Activated CD4-positive, alpha-beta T cell treated with anti-CD3 and anti-CD28 coated beads for 36 hours (primary cell): ENCODE results near the gene PHPT1. TPM values are rescaled to one million over a fixed set of nuclear protein-coding genes. Genes with fewer than 3 reads are reported as not detected.
"Not testable (repeated sequence)": the region's sequence is repeated elsewhere in the genome, so short reads cannot be mapped to it uniquely, and the experiment has no call there.

Experiments
- ATAC-seq: fragments of 200-7000 bp; cut with Tn5 transposase; one replicate; pipeline ENCODE4 v1.10.0; 2021; ENCODE audit warnings: mild to moderate bottlenecking, moderate library complexity
- CTCF ChIA-PET: fragments of 350-600 bp; sonication (Branson Sonifier 250); formaldehyde crosslinking; loops from one replicate; lab custom pipeline; 2021; ENCODE audit warnings: antibody characterized with exemption; lab: Charles Lee
- POLR2A ChIA-PET: fragments of 350-600 bp; sonication (Branson Sonifier 250); formaldehyde crosslinking; loops from one replicate; lab custom pipeline; 2021; ENCODE audit warnings: antibody characterized with exemption, inconsistent platforms; lab: Charles Lee
- DNase-seq: peaks from one replicate; pipeline ENCODE4 v3.0.0-alpha.2; 2020
- H3K27ac Mint-ChIP-seq: one replicate; pipeline ENCODE4 v1.8.0; 2021; ENCODE audit warnings: mixed read lengths
- H3K27me3 Mint-ChIP-seq: one replicate; pipeline ENCODE4 v1.8.0; 2021; ENCODE audit warnings: mixed read lengths
- H3K36me3 Mint-ChIP-seq: one replicate; pipeline ENCODE4 v1.8.0; 2021; ENCODE audit warnings: low read depth, mixed read lengths
- H3K4me1 Mint-ChIP-seq: one replicate; pipeline ENCODE4 v1.8.0; 2021; ENCODE audit warnings: mixed read lengths
- H3K4me3 Mint-ChIP-seq: one replicate; pipeline ENCODE4 v1.8.0; 2021; ENCODE audit warnings: mild to moderate bottlenecking, moderate library complexity, mixed read lengths
- H3K9me3 Mint-ChIP-seq: one replicate; pipeline ENCODE4 v1.8.0; 2021; ENCODE audit warnings: low read depth, mixed read lengths
- intact Hi-C, 2 experiments: fragments of 100-400 bp; cut with DNase I in 1 of 2; cut with micrococcal nuclease in 1 of 2; formaldehyde crosslinking; loops; one replicate each; pipeline versions ENCODE4 v1.14.2 to v1.15.1; 2022 to 2024; cut with DNase I, micrococcal nuclease
- total RNA-seq, 2 experiments: library from RNA; stranded (reverse); gene quantifications; one replicate each; pipeline ENCODE4 v1.2.3, GENCODE V29; 2021

Gene PHPT1
- 10 to 100 TPM; 94.5 to 98.9 TPM for total RNA-seq

GRCh38 chr9:136849038-136849959, at the start of gene PHPT1:
Gene PHPT1, plus strand, starts transcription at chr9:136849409. Its CDS starts 22 bp downstream, at chr9:136849431.
- Mint-ChIP-seq H3K27ac (peak within 1 kb of the TSS; percentile 88), H3K36me3 (peaks cover 5% of the 10 kb centered on the region), H3K4me1 (peaks cover 8% of the 10 kb centered on the region), H3K9me3 (no peaks in the 10 kb centered on the region), H3K27me3 (peaks cover 12% of the 10 kb centered on the region), H3K4me3 (peak within 1 kb of the TSS; percentile 93)
- intact Hi-C loops: loop anchor here (1.0 to 10.0 kb wide), 24 partner anchors 17 to 486 kb away; partner anchors contain the start of genes FBXW5 (in 2 of the 2), TMEM141 (in 2 of the 2), TRAF2 (in 2 of the 2) and ABCA2 (in 1 of the 2)
- ATAC-seq (peak; percentile 91), DNase-seq (peak; percentile 98)
- ChIA-PET POLR2A (no interaction called here), CTCF (interaction anchor here (1.2 kb wide), 1 partner anchor 179 kb away, joined by 3 read pairs; the partner anchor contains the start of gene ABCA2)

- peaks cover 4% of the 10 kb centered on the region for H3K27me3 Mint-ChIP-seq
- H3K36me3 Mint-ChIP-seq: no peaks in the 10 kb centered on the region
- DNase-seq (peak; percentile 95), ATAC-seq (peak; percentile 79)
- peaks cover 21% of the 10 kb centered on the region for H3K4me1 Mint-ChIP-seq
- ChIA-PET CTCF (interaction anchor here (0.6 to 0.9 kb wide), 8 partner anchors 12 to 269 kb away, joined by 3 to 5 read pairs (median 3); no protein-coding TSS in a partner anchor), POLR2A (interaction anchor here (1.0 kb wide), 1 partner anchor 9 kb away, joined by 3 read pairs; the partner anchor contains the start of gene TMEM141)
- H3K27ac Mint-ChIP-seq: no peak overlapping the region
- H3K9me3 Mint-ChIP-seq: no peaks in the 10 kb centered on the region
- H3K4me3 Mint-ChIP-seq: peak overlapping the region; percentile 72
- intact Hi-C loops: loop anchor here (1.0 to 10.0 kb wide), 6 partner anchors 9 to 685 kb away; partner anchors contain the start of genes TMEM141 (in 2 of the 2), PHPT1 (in 1 of the 2), QSOX2 (in 1 of the 2) and TMEM250 (in 1 of the 2)
Measured at GRCh38 chr9:136799854-136800657, 49.2 kb upstream of the PHPT1 start.

- ChIA-PET POLR2A (no interaction called here), CTCF (interaction anchor here (0.6 to 1.5 kb wide), 4 partner anchors 10 to 805 kb away, joined by 3 to 5 read pairs (median 3); no protein-coding TSS in a partner anchor)
- DNase-seq: no peak
- H3K27me3 Mint-ChIP-seq: peaks cover 4% of the 10 kb centered on the region
- no peaks in the 10 kb centered on the region for H3K9me3 Mint-ChIP-seq
- H3K4me3 Mint-ChIP-seq: no peak overlapping the region
- no peak overlapping the region for H3K27ac Mint-ChIP-seq
- intact Hi-C loops: loop anchor here in 1 of 2 experiments (10.0 kb wide), 1 partner anchor 688 kb away; the partner anchor contains the start of gene TMEM250
- H3K4me1 Mint-ChIP-seq: peaks cover 22% of the 10 kb centered on the region
- H3K36me3 Mint-ChIP-seq: peaks cover 2% of the 10 kb centered on the region
- ATAC-seq: no peak
Measured at GRCh38 chr9:136802321-136802720, 46.9 kb upstream of the PHPT1 start.

GRCh38 chr9:136803009-136803550, 46.1 kb upstream of the PHPT1 start:
- H3K4me3 Mint-ChIP-seq, H3K27me3 Mint-ChIP-seq, POLR2A ChIA-PET, ATAC-seq, H3K9me3 Mint-ChIP-seq, H3K27ac Mint-ChIP-seq, H3K36me3 Mint-ChIP-seq, DNase-seq: not testable (repeated sequence)
- intact Hi-C loops: loop anchor here in 1 of 2 experiments (10.0 kb wide), 1 partner anchor 688 kb away; the partner anchor contains the start of gene TMEM250
- H3K4me1 Mint-ChIP-seq: peaks cover 22% of the 10 kb centered on the region
- CTCF ChIA-PET: interaction anchor here (0.6 to 1.5 kb wide), 2 partner anchors 11 to 70 kb away, joined by 3 to 5 read pairs; no protein-coding TSS in a partner anchor

- ATAC-seq: no peak
- Mint-ChIP-seq H3K9me3 (no peaks in the 10 kb centered on the region), H3K4me3 (no peak overlapping the region), H3K36me3 (peaks cover 2% of the 10 kb centered on the region), H3K27ac (no peak overlapping the region), H3K4me1 (peaks cover 23% of the 10 kb centered on the region), H3K27me3 (peaks cover 4% of the 10 kb centered on the region)
- intact Hi-C loops: loop anchor here in 1 of 2 experiments (10.0 kb wide), 1 partner anchor 689 kb away; the partner anchor contains the start of gene TMEM250
- CTCF ChIA-PET: interaction anchor here (1.0 kb wide), 1 partner anchor 38 kb away, joined by 3 read pairs; no protein-coding TSS in a partner anchor
- POLR2A ChIA-PET: no interaction called here
- no peak for DNase-seq
Measured at GRCh38 chr9:136803551-136804508, 45.4 kb upstream of the PHPT1 start.

- Mint-ChIP-seq H3K4me3 (no peak overlapping the region), H3K4me1 (peaks cover 32% of the 10 kb centered on the region), H3K36me3 (peaks cover 2% of the 10 kb centered on the region), H3K9me3 (no peaks in the 10 kb centered on the region), H3K27me3 (peaks cover 4% of the 10 kb centered on the region), H3K27ac (no peak overlapping the region)
- ChIA-PET CTCF (interaction anchor here (1.0 to 1.1 kb wide), 2 partner anchors 38 to 144 kb away, joined by 3 read pairs; no protein-coding TSS in a partner anchor), POLR2A (no interaction called here)
- intact Hi-C loops: loop anchor here in 1 of 2 experiments (10.0 kb wide), 1 partner anchor 690 kb away; the partner anchor contains the start of gene TMEM250
- no peak for DNase-seq
- no peak for ATAC-seq
Measured at GRCh38 chr9:136804509-136805206, 44.6 kb upstream of the PHPT1 start.

- DNase-seq (no peak), ATAC-seq (no peak)
- CTCF ChIA-PET: interaction anchor here (1.0 to 1.1 kb wide), 2 partner anchors 143 to 241 kb away, joined by 3 to 4 read pairs; partner anchors contain the start of gene NPDC1
- Mint-ChIP-seq H3K4me3 (peak overlapping the region; percentile 35), H3K27ac (no peak overlapping the region), H3K36me3 (peaks cover 7% of the 10 kb centered on the region), H3K9me3 (no peaks in the 10 kb centered on the region), H3K27me3 (peaks cover 4% of the 10 kb centered on the region), H3K4me1 (peaks cover 35% of the 10 kb centered on the region)
- intact Hi-C loops: loop anchor here in 1 of 2 experiments (10.0 kb wide), 1 partner anchor 690 kb away; the partner anchor contains the start of gene TMEM250
- POLR2A ChIA-PET: no interaction called here
Measured at GRCh38 chr9:136805207-136805740, 43.9 kb upstream of the PHPT1 start.

GRCh38 chr9:136806067-136806466, 43.1 kb upstream of the PHPT1 start:
- CTCF ChIA-PET: interaction anchor here (0.6 to 2.4 kb wide), 8 partner anchors 11 to 241 kb away, joined by 3 to 8 read pairs (median 4); partner anchors contain the start of gene NPDC1
- POLR2A ChIA-PET: no interaction called here
- no peak for DNase-seq
- ATAC-seq: no peak
- Mint-ChIP-seq H3K4me3 (peak overlapping the region; percentile 81), H3K36me3 (peaks cover 12% of the 10 kb centered on the region), H3K27me3 (peaks cover 3% of the 10 kb centered on the region), H3K27ac (peak overlapping the region; percentile 8), H3K4me1 (peaks cover 33% of the 10 kb centered on the region), H3K9me3 (no peaks in the 10 kb centered on the region)
- intact Hi-C loops: loop anchor here in 1 of 2 experiments (10.0 kb wide), 1 partner anchor 691 kb away; the partner anchor contains the start of gene TMEM250
